WTC11 (cell line): ENCODE data around the gene RBBP4. TPM values are rescaled to one million over a fixed set of nuclear protein-coding genes. Genes with fewer than 3 reads are reported as not detected.

ENCODE experiments used
- ATAC-seq: fragments of 200-7000 bp; cut with Tn5 transposase; 2 replicates; pipeline ENCODE4 v1.10.0; 2021; ENCODE audit warnings: mild to moderate bottlenecking, moderate library complexity
- CTCF ChIA-PET: fragments of 300-600 bp; sonication (Branson Sonifier 250); formaldehyde crosslinking; loops from one replicate; lab custom pipeline; 2021; ENCODE audit warnings: antibody characterized with exemption; lab: Charles Lee
- POLR2A ChIA-PET: fragments of 350-600 bp; sonication (Branson Sonifier 250); formaldehyde crosslinking; loops from one replicate; lab custom pipeline; 2021; ENCODE audit warnings: antibody characterized with exemption; lab: Charles Lee
- DNase-seq: peaks from one replicate; pipeline ENCODE4 v3.0.0; 2021; ENCODE audit warnings: low spot score
- H3K27ac Mint-ChIP-seq: 2 replicates; pipeline ENCODE4 v1.8.0; 2021; ENCODE audit warnings: mixed read lengths
- H3K27me3 Mint-ChIP-seq: 2 replicates; pipeline ENCODE4 v1.8.0; 2021; ENCODE audit warnings: low read depth, mild to moderate bottlenecking, moderate library complexity, mixed read lengths
- H3K36me3 Mint-ChIP-seq: 2 replicates; pipeline ENCODE4 v1.8.0; 2021; ENCODE audit warnings: mixed read lengths
- H3K4me1 Mint-ChIP-seq: 2 replicates; pipeline ENCODE4 v1.8.0; 2022; ENCODE audit warnings: mixed read lengths
- H3K4me3 Mint-ChIP-seq: 2 replicates; pipeline ENCODE4 v1.8.0; 2021; ENCODE audit warnings: mild to moderate bottlenecking, moderate library complexity, mixed read lengths
- H3K9me3 Mint-ChIP-seq: 2 replicates; pipeline ENCODE4 v1.8.0; 2021; ENCODE audit warnings: mixed read lengths
- AR ChIP-seq: fragments of 250-450 bp; sonication (Bioruptor Pico); IDR thresholded peaks from 2 replicates; pipeline ENCODE4 v1.9.0; 2021; ENCODE audit warnings: mild to moderate bottlenecking
- ATF2 ChIP-seq: sonication (generic); formaldehyde crosslinking; IDR thresholded peaks from 2 replicates; pipeline ENCODE4 v1.8.1; 2022; ENCODE audit warnings: low read depth, missing genetic modification reagents, borderline replicate concordance
- ATF6 ChIP-seq: sonication (generic); formaldehyde crosslinking; IDR thresholded peaks from 2 replicates; pipeline ENCODE4 v1.8.1; 2023; ENCODE audit warnings: mild to moderate bottlenecking, missing genetic modification reagents
- CREB1 ChIP-seq: sonication (generic); formaldehyde crosslinking; IDR thresholded peaks from 2 replicates; pipeline ENCODE4 v1.8.0; 2023; ENCODE audit warnings: mild to moderate bottlenecking, missing genetic modification reagents
- CREM ChIP-seq: sonication (generic); formaldehyde crosslinking; IDR thresholded peaks from 2 replicates; pipeline ENCODE4 v1.8.1; 2022; ENCODE audit warnings: mild to moderate bottlenecking, missing genetic modification reagents, moderate library complexity
- E2F5 ChIP-seq: sonication (generic); formaldehyde crosslinking; IDR thresholded peaks from 2 replicates; pipeline ENCODE4 v1.8.1; 2022; ENCODE audit warnings: mild to moderate bottlenecking, moderate library complexity, missing genetic modification reagents
- ERG ChIP-seq: fragments of 250-450 bp; sonication (Bioruptor Pico); IDR thresholded peaks from 2 replicates; pipeline ENCODE4 v1.8.0; 2021; ENCODE audit warnings: mild to moderate bottlenecking
- FOXK1 ChIP-seq: sonication (generic); formaldehyde crosslinking; IDR thresholded peaks from 2 replicates; pipeline ENCODE4 v1.8.0; 2022; ENCODE audit warnings: mild to moderate bottlenecking, moderate library complexity, missing genetic modification reagents
- FOXP1 ChIP-seq: sonication (generic); formaldehyde crosslinking; IDR thresholded peaks from 2 replicates; pipeline ENCODE4 v1.8.0; 2022; ENCODE audit warnings: missing genetic modification reagents, mild to moderate bottlenecking, moderate library complexity, borderline replicate concordance
- HMGXB4 ChIP-seq: sonication (generic); formaldehyde crosslinking; IDR thresholded peaks from 2 replicates; pipeline ENCODE4 v1.8.1; 2023; ENCODE audit warnings: mild to moderate bottlenecking, moderate library complexity, missing genetic modification reagents
- IRF1 ChIP-seq: sonication (generic); formaldehyde crosslinking; IDR thresholded peaks from 2 replicates; pipeline ENCODE4 v1.8.0; 2023; ENCODE audit warnings: missing genetic modification reagents
- JAZF1 ChIP-seq: fragments of 250-450 bp; sonication (Bioruptor Pico); IDR thresholded peaks from 2 replicates; pipeline ENCODE4 v1.9.0; 2021; ENCODE audit warnings: moderate library complexity, mild to moderate bottlenecking, inconsistent platforms
- PREB ChIP-seq: sonication (generic); formaldehyde crosslinking; IDR thresholded peaks from 2 replicates; pipeline ENCODE4 v1.8.1; 2022; ENCODE audit warnings: mild to moderate bottlenecking, missing genetic modification reagents, moderate library complexity, borderline replicate concordance
- PRRX2 ChIP-seq: fragments of 250-450 bp; sonication (Bioruptor Pico); IDR thresholded peaks from 2 replicates; pipeline ENCODE4 v1.8.0; 2021; ENCODE audit warnings: mild to moderate bottlenecking
- SOX15 ChIP-seq: fragments of 250-450 bp; sonication (Bioruptor Pico); IDR thresholded peaks from 2 replicates; pipeline ENCODE4 v1.9.0; 2021; ENCODE audit warnings: mild to moderate bottlenecking
- TCF7 ChIP-seq: sonication (generic); formaldehyde crosslinking; IDR thresholded peaks from 2 replicates; pipeline ENCODE4 v1.8.0; 2022; ENCODE audit warnings: mild to moderate bottlenecking, low read depth, missing genetic modification reagents, moderate library complexity
- ZMAT4 ChIP-seq: fragments of 250-450 bp; sonication (Bioruptor Pico); IDR thresholded peaks from 2 replicates; pipeline ENCODE4 v1.9.0; 2021; ENCODE audit warnings: mild to moderate bottlenecking
- ZNF138 ChIP-seq: sonication (generic); formaldehyde crosslinking; conservative IDR thresholded peaks from 2 replicates; pipeline ENCODE4 v1.8.1; 2022; ENCODE audit warnings: mild to moderate bottlenecking, moderate library complexity, missing genetic modification reagents
- ZNF232 ChIP-seq: sonication (generic); formaldehyde crosslinking; IDR thresholded peaks from 2 replicates; pipeline ENCODE4 v1.8.0; 2022; ENCODE audit warnings: mild to moderate bottlenecking, missing genetic modification reagents
- ZNF671 ChIP-seq: fragments of 250-450 bp; sonication (Bioruptor Pico); IDR thresholded peaks from 2 replicates; pipeline ENCODE4 v1.8.0; 2021; ENCODE audit warnings: mild to moderate bottlenecking
- total RNA-seq: library from RNA; stranded (reverse); gene quantifications from 3 replicates; pipeline ENCODE4 v1.2.3, GENCODE V29; 2021

RBBP4 gene
- total RNA-seq, 1 experiment from 2014 or later = 331 TPM

GRCh38 chr1:32650752-32651460, at the start of gene RBBP4 (continued):
- peak; percentile 42; the same call in 1 of the 2 replicates for TF ChIP-seq CREM (CRISPR knock-in tag)
- TF ChIP-seq E2F5 (CRISPR knock-in tag) = peak; percentile 99
- no peak for TF ChIP-seq ZNF138 (CRISPR knock-in tag)
- no peak for TF ChIP-seq ERG
- TF ChIP-seq FOXK1 (CRISPR knock-in tag) = peak; percentile 91
- no peak for TF ChIP-seq JAZF1 (CRISPR knock-in tag)
- no peak for TF ChIP-seq ZNF232 (CRISPR knock-in tag)
- TF ChIP-seq ATF2 = no peak
- TF ChIP-seq ZNF671 (CRISPR knock-in tag) = no peak
- peak; percentile 81; the same call in 1 of the 2 replicates for TF ChIP-seq CREB1 (CRISPR knock-in tag)
- peak; percentile 47; the same call in 1 of the 2 replicates for TF ChIP-seq ATF6 (CRISPR knock-in tag)
- peak; percentile 75; the same call in 1 of the 2 replicates for TF ChIP-seq PREB (CRISPR knock-in tag)
- peak; percentile 60; the same call in 1 of the 2 replicates for TF ChIP-seq IRF1
- TF ChIP-seq, all 79 proteins: peak for 38

- ChIA-PET POLR2A (interaction anchor here (0.5 kb wide), 1 partner anchor 308 kb away, joined by 3 read pairs; no protein-coding TSS in a partner anchor), CTCF (interaction anchor here (0.7 to 2.4 kb wide), 2 partner anchors 67 to 86 kb away, joined by 5 to 14 read pairs; no protein-coding TSS in a partner anchor)
- no peak for ATAC-seq
- Mint-ChIP-seq H3K4me3 (no peak overlapping the region), H3K4me1 (no peaks in the 10 kb centered on the region), H3K36me3 (no peaks in the 10 kb centered on the region), H3K27me3 (no peaks in the 10 kb centered on the region), H3K9me3 (no peaks in the 10 kb centered on the region), H3K27ac (no peak overlapping the region)
- no peak for DNase-seq
- TF ChIP-seq PRRX2 (CRISPR knock-in tag) (no peak), AR (CRISPR knock-in tag) (no peak), FOXP1 (no peak), SOX15 (CRISPR knock-in tag) (no peak), ZMAT4 (CRISPR knock-in tag) (no peak), HMGXB4 (no peak), TCF7 (no peak)
Observed at GRCh38 chr1:32605711-32606424, 45.1 kb upstream of the RBBP4 start.
